Measurements from ENCODE around the gene EEFSEC.

EEFSEC gene

GRCh38 chr3:128419311-128419710 is 266.0 kb downstream of the EEFSEC start:
- DNase-seq = no peak

- DNase-seq = no peak
Measured at GRCh38 chr3:128420289-128420688, 267.0 kb downstream of the EEFSEC start.

GRCh38 chr3:128420720-128421438 is 267.6 kb downstream of the EEFSEC start:
- no peak for DNase-seq

GRCh38 chr3:128421439-128421836 is 268.2 kb downstream of the EEFSEC start:
- no peak for DNase-seq

GRCh38 chr3:128421966-128422365 is 268.7 kb downstream of the EEFSEC start:
- no peak for DNase-seq

GRCh38 chr3:128422762-128423524 is 269.7 kb downstream of the EEFSEC start:
- no peak for DNase-seq

GRCh38 chr3:128423525-128424147 is 270.4 kb downstream of the EEFSEC start:
- DNase-seq = no peak

GRCh38 chr3:128424508-128425069 is 271.3 kb downstream of the EEFSEC start:
- no peak for DNase-seq

- DNase-seq = no peak
Measured at GRCh38 chr3:128425142-128425845, 272.0 kb downstream of the EEFSEC start.

- DNase-seq = no peak
Measured at GRCh38 chr3:128425846-128426127, 272.5 kb downstream of the EEFSEC start.

- peak; percentile 14 for DNase-seq
Measured at GRCh38 chr3:128426128-128426921, 273.0 kb downstream of the EEFSEC start.

- DNase-seq = peak; percentile 7
Measured at GRCh38 chr3:128427175-128427857, 274.0 kb downstream of the EEFSEC start.

- DNase-seq = no peak
Measured at GRCh38 chr3:128427872-128428822, 274.9 kb downstream of the EEFSEC start.

- DNase-seq = no peak
Measured at GRCh38 chr3:128429275-128429674, 276.0 kb downstream of the EEFSEC start.

- DNase-seq = no peak
Measured at GRCh38 chr3:128429751-128430150, 276.5 kb downstream of the EEFSEC start.

GRCh38 chr3:128430301-128430700 is 277.0 kb downstream of the EEFSEC start:
- no peak for DNase-seq

GRCh38 chr3:128430731-128431130 is 277.4 kb downstream of the EEFSEC start:
- no peak for DNase-seq

GRCh38 chr3:128431803-128432300 is 278.6 kb downstream of the EEFSEC start:
- DNase-seq = no peak

GRCh38 chr3:128432301-128432970 is 279.2 kb downstream of the EEFSEC start:
- peak; percentile 32 for DNase-seq
